Activated T-cell treated with anti-CD3 and anti-CD28 coated beads for 24 hours (primary cell): ENCODE data around the gene UPK3A.
"Not testable (repeated sequence)": the region's sequence is repeated elsewhere in the genome, so short reads cannot be mapped to it uniquely, and the experiment has no call there.

Experiments used
- DNase-seq: peaks from one replicate; pipeline ENCODE4 v3.0.0-alpha.2; 2020; ENCODE audit warnings: low read depth

Gene UPK3A

GRCh38 chr22:45257941-45258340 lies 26.8 kb upstream of the UPK3A start:
- not testable (repeated sequence) for DNase-seq

GRCh38 chr22:45259754-45260394 lies 24.9 kb upstream of the UPK3A start:
- DNase-seq = no peak

GRCh38 chr22:45260395-45260759 lies 24.4 kb upstream of the UPK3A start:
- DNase-seq = not testable (repeated sequence)

GRCh38 chr22:45261407-45262088 lies 23.2 kb upstream of the UPK3A start:
- no peak for DNase-seq

- no peak for DNase-seq
These were observed 22.4 kb upstream of the UPK3A start for GRCh38 chr22:45262195-45262930.

- no peak for DNase-seq
These were observed 21.8 kb upstream of the UPK3A start for GRCh38 chr22:45262931-45263462.

GRCh38 chr22:45263463-45264269 lies 21.1 kb upstream of the UPK3A start:
- DNase-seq = no peak

GRCh38 chr22:45265535-45265934 lies 19.2 kb upstream of the UPK3A start:
- no peak for DNase-seq

- no peak for DNase-seq
These were observed 16.4 kb upstream of the UPK3A start for GRCh38 chr22:45268167-45268957.

GRCh38 chr22:45268958-45269844 lies 15.5 kb upstream of the UPK3A start:
- peak; percentile 77 for DNase-seq

GRCh38 chr22:45270095-45271020 lies 14.4 kb upstream of the UPK3A start:
- no peak for DNase-seq

GRCh38 chr22:45271667-45272201 lies 13.0 kb upstream of the UPK3A start:
- DNase-seq = no peak

- DNase-seq = no peak
These were observed 12.3 kb upstream of the UPK3A start for GRCh38 chr22:45272498-45272897.

- DNase-seq = no peak
These were observed 11.2 kb upstream of the UPK3A start for GRCh38 chr22:45273452-45274075.

GRCh38 chr22:45276507-45277105 lies 8.1 kb upstream of the UPK3A start:
- DNase-seq = no peak

- not testable (repeated sequence) for DNase-seq
These were observed 7.0 kb upstream of the UPK3A start for GRCh38 chr22:45277720-45278119.

GRCh38 chr22:45278125-45278524 lies 6.6 kb upstream of the UPK3A start:
- DNase-seq = no peak

- no peak for DNase-seq
These were observed 4.2 kb upstream of the UPK3A start for GRCh38 chr22:45280587-45280980.
